ENCODE results near the gene CYTH1. TPM values are rescaled to one million over a fixed set of nuclear protein-coding genes. Genes with fewer than 3 reads are reported as not detected.

CYTH1 gene
- total RNA-seq, 6 donors from 2014 or later, result 113 to 295 (median 121) TPM

GRCh38 chr17:78706271-78706915 lies 75.7 kb downstream of the CYTH1 start:
- Histone ChIP-seq H3K27ac (no peak overlapping the region), H3K4me3 (no peak overlapping the region), H3K9me3 (no peaks in the 10 kb centered on the region), H3K36me3 (peaks cover 5 to 62% (median 27%) of the 10 kb centered on the region in 4 donors), H3K27me3 (no peaks in the 10 kb centered on the region), H3K4me1 (peaks cover 21 to 33% (median 26%) of the 10 kb centered on the region in 4 donors)
- 71 to 75% methylated on average over 10 of the region's 10 CpGs for WGBS, 2 donors
- DNase-seq (no peak), ATAC-seq (ENCODE audit: low FRiP score in 2 of 2) (no peak)
- TF ChIP-seq POLR2A (IDR thresholded peaks at IDR 0.05) (no peak), POLR2AphosphoS5 (IDR thresholded peaks at IDR 0.05) (no peak), EP300 (IDR thresholded peaks at IDR 0.05) (no peak), CTCF (IDR thresholded peaks at IDR 0.05) (no peak)

DNA sequence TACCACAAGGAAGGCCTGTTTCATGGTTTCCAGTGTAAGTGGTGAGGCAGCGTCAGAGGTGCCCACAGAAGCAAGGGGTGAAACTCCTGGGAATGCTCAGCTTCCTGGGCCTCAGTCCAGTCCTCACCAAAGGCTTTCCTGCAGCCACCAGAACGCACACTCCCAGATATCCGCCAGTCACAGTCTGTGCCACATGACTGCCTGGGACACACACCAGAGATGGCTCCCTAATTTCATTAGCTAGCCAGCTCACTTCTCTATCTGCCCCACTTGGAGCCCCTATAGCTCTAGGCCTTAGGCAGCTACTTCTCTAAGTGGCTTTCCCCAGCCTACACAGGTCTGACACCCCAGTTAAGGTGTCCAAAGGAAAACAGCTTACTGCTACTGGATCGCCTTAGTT lies 77.0 kb downstream of the CYTH1 start:
- ATAC-seq (ENCODE audit: low FRiP score in 2 of 2), result no peak
- Histone ChIP-seq H3K36me3 (peaks cover 15 to 76% (median 38%) of the 10 kb centered on the region in 4 donors), H3K27ac (peak overlapping the region in 1 of 4 donors; percentile 38), H3K27me3 (no peaks in the 10 kb centered on the region), H3K9me3 (no peaks in the 10 kb centered on the region), H3K4me1 (peaks cover 15 to 24% (median 18%) of the 10 kb centered on the region in 4 donors), H3K4me3 (no peak overlapping the region)
- 85 to 89% methylated on average over 2 to 4 of the region's 4 CpGs for WGBS, 2 donors
- TF ChIP-seq POLR2AphosphoS5 (IDR thresholded peaks at IDR 0.05) (no peak), CTCF (IDR thresholded peaks at IDR 0.05) (no peak), POLR2A (IDR thresholded peaks at IDR 0.05) (no peak), EP300 (IDR thresholded peaks at IDR 0.05) (no peak)
- DNase-seq, result no peak

DNA sequence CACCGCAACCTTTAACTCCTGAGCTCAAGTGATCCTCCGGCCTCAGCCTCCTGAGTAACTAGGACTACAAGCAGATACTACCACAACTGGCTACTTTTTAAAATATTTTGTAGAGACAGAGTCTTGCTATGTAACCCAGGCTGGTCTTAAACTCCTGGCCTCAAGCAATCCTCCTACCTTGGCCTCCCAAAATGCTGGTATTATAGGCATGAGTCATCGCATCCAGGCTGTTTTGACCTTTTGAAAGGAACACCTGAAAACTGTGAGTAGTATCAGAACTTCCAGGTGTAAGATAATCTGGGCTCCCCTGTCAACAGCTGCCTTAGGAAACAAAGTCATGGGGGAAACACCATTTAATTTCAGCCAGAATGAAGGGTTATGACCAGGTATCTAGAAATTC lies 77.5 kb downstream of the CYTH1 start:
- WGBS, 2 donors, result 100% methylated on average over 3 of the region's 3 CpGs
- peaks cover 10 to 19% (median 14%) of the 10 kb centered on the region in 4 donors for H3K4me1 ChIP-seq
- ATAC-seq (ENCODE audit: low FRiP score in 2 of 2), result no peak
- peaks cover 20 to 80% (median 43%) of the 10 kb centered on the region in 4 donors for H3K36me3 ChIP-seq
- peak overlapping the region in 1 of 4 donors; percentile 38 for H3K27ac ChIP-seq
- no peaks in the 10 kb centered on the region for H3K9me3 ChIP-seq
- H3K4me3 ChIP-seq, result no peak overlapping the region
- no peak for DNase-seq
- no peaks in the 10 kb centered on the region for H3K27me3 ChIP-seq
- TF ChIP-seq CTCF (IDR thresholded peaks at IDR 0.05) (no peak), EP300 (IDR thresholded peaks at IDR 0.05) (no peak), POLR2A (IDR thresholded peaks at IDR 0.05) (no peak), POLR2AphosphoS5 (IDR thresholded peaks at IDR 0.05) (no peak)

DNA sequence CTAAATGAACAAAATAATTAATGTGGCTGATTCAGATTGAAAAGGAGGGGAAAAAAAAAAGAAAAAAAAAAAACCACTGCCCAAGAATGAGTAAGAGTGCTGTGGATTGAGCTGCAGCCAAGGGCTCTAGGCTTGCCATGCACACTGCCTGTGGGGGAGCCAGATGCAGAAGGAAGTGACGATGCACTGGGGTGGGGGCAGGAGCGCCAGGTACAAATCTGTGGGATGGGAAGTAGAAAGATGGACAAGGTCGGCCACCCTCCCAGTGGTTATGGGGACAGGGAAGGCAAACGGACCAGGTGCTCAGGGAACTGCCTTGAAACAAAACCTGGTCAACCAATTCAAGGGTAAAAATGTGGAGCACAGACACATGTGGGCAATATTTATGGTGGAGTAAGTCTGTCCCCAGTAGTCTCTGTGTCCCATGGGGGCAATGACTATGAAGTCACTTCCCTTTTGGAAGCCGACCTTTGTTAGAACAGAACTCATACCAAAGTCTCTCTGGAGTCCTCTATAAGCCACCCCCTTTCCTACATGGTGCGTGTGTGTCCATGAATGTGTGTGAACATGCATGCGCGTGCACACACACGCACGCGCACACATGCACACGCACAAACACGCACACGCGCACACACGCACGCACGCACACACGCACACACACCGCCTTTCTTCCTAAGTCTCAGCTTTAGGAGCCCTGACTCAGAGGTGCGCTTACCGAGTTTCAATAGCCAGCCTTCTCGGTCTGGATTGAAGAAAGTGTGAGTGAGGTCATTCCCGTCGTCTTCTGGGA lies 84.3 kb downstream of the CYTH1 start:
- no peak overlapping the region for H3K4me3 ChIP-seq
- no peak overlapping the region for H3K27ac ChIP-seq
- ATAC-seq (ENCODE audit: low FRiP score in 2 of 2) (peak in 1 of 2 donors; percentile 67), DNase-seq (peak in 1 of 2 donors; percentile 62)
- peaks cover 0 to 12% (median 2%) of the 10 kb centered on the region in 4 donors for H3K4me1 ChIP-seq
- H3K27me3 ChIP-seq, result no peaks in the 10 kb centered on the region
- peaks cover 26 to 95% (median 68%) of the 10 kb centered on the region in 4 donors for H3K36me3 ChIP-seq
- WGBS, 2 donors, result 92 to 94% methylated on average over 25 of the region's 25 CpGs
- TF ChIP-seq EP300 (IDR thresholded peaks at IDR 0.05), result no peak
- no peak for TF ChIP-seq POLR2A (IDR thresholded peaks at IDR 0.05)
- TF ChIP-seq CTCF (IDR thresholded peaks at IDR 0.05), result no peak
- TF ChIP-seq POLR2AphosphoS5 (IDR thresholded peaks at IDR 0.05), result no peak
- H3K9me3 ChIP-seq, result no peaks in the 10 kb centered on the region

All from upper lobe of left lung (tissue), 6 donors.